GM19455 (cell line): Measurements from ENCODE around the gene CATSPER1.
A peak's percentile ranks its signal among the peaks of the same experiment; 100 is the strongest.

Experiments
- ATAC-seq: cut with Tn5 transposase; IDR thresholded peaks from one replicate; pipeline ENCODE4 v1.9.1; 2021; ENCODE audit not compliant: unreplicated experiment

Gene CATSPER1

DNA sequence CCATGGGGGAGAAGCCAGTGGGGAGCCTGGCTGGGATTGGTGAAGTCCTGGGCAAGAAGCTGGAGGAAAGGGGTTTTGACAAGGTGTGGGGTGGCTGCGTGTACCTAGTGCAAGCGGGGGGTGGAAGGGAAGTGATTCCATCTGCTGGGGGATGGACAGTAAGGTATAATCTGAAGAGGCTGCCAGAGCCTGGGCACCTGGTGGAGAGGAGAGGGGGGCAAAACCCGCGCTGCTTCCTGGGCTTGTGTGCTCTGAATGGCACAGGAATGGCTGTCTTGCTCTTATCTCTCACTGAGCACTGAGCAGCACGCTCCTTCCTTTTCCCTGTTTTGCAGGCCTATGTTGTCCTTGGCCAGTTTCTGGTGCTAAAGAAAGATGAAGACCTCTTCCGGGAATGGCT is 23.0 kb downstream of the CATSPER1 start:
- ATAC-seq, result no peak

DNA sequence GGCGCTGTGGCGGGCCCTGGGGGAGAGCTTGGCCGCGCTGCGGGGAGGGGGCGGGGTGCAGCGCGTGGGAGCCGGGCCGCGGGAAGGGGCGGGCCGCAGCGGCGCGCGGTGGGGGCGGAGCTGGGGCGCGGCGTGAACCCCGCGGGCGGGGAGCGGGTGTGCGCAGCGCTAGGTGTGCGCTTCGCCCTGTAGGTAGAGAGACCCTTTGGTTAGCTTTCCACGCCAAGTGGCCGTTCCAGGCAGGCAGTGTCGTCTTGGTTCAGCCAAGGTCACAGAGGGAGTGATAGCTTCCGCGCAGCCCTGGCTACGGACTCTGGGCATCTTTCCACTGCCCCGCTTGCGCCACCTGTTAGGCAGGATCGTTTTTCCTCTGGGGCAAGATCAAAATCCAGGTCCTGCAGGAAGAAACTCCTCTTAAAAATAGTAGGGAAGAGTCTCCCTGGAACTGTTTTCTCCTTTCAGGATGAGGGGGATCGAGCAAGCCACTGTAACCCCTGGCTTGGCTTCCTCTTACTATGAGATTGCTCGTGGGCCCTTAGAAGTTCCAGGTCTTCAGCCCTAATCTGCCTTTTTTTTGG is 23.5 kb downstream of the CATSPER1 start:
- peak; percentile 44 for ATAC-seq

DNA sequence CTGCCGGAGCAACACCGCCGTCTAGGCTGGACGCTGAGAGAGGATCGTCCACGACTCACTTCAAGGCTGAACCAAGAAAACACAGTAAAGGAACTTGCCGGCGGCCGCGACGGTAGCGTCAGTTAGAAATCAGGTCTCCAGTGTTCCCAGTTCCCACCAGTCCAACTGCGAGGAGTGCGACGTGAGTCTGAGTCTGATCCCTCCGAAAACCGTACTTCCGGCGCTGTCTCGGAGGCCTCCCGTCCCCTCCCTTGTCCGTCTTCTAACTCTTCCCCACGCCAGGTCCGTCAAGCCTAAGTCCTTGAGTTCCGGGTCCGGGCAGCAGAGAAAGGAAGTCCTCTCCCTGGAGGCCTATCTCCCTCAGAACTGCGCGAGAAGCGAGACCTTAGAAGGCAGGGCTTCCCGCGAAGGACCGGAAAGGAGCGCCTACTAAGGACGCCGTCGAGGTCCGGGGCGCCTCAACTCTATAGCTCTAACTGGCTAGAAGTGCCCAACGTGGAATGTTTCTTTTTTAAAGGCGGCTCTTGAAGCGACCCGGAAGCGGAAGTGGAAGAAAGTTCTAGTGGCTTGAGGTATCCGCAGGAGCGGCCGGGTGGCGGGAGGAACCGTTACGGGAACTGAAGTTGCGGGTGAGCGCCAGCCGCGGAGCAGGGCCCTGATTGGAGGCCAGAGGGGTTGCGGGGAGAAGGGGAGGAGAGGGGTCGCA is 24.2 kb downstream of the CATSPER1 start, which contains the start of the genes BANF1 and EIF1AD:
BANF1 (plus strand) TSS at position 562 of the 706 bp plus-strand sequence. CDS start 748 bp downstream, outside the sequence.
EIF1AD (minus strand) TSS at position 216 of the 706 bp plus-strand sequence. CDS start 1,768 bp downstream, outside the sequence.
- peak; percentile 73 for ATAC-seq

DNA sequence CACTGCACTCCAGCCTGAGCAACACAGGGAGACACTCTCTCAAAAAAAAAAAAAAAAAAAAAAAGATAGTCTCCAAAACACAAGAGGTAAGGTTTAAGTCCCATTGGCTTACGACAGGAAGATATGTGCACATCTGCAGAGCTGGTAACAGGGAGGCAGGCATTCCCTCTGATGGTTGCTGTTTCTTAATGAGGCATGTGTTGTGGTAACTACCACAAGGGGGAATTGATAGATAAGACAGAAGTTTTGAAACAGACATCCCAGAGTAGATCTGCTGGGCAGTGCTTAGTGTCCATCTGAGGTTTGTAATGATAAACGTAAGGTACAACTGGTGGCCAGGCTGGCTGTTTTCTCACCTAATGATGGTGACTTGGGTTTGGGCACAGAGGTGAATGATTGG is 29.0 kb downstream of the CATSPER1 start:
- no peak for ATAC-seq

DNA sequence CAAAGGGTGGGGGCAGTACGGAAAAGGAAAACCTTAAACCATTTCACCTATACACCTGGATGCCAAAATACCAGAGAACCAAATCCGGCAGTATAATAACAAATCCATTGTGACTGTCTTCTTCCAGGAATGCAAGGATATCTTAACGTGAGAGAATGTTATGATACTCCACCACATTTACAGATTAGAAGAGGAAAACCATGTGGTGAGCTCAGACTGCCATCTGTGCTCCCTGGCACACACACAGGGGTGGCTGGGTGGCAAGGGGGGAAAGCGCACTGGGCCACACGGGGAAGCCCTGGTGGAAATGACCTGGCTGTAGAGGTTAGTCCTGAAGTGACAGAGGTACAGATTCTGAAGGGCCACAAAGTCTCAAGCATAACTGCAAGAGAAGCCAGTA is 34.2 kb downstream of the CATSPER1 start:
- ATAC-seq, result no peak

DNA sequence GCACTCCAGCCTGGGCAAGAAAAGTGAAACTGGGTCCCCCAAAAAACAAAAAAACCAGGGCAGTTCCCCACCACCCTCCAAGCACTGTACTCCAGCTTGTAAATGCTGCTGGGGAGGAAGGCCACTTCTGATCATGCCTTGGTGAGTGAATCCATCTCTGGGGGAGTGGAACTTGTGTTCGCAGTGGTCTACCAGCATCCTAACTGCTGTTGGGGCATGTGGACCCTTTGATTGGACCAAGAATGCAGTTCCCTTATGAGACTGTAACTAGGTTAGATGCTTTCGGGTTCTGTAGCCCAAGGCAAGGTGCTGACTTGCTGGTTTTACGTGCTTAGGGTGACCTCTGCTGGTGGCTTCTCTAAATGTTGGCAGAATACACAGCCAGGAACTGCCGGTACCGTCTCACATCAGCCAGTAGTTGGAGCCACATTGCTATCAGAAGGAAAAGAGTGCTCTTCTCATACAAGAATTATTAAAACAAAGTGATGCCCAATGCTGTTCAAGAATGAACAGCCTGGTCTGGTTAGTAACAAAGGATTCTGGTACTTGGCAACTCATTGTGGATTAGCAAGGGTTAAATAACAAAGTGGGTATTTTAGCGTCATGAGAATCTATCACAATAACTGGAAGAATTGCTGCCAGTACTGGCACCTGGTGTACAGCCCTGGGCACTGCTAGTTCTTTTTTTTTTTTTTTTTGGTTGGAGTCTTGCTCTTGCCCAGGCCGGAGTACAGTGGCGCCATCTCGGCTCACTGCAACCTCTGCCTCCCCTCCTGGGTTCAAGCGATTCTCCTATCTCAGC is 37.3 kb downstream of the CATSPER1 start:
- peak; percentile 84 for ATAC-seq

DNA sequence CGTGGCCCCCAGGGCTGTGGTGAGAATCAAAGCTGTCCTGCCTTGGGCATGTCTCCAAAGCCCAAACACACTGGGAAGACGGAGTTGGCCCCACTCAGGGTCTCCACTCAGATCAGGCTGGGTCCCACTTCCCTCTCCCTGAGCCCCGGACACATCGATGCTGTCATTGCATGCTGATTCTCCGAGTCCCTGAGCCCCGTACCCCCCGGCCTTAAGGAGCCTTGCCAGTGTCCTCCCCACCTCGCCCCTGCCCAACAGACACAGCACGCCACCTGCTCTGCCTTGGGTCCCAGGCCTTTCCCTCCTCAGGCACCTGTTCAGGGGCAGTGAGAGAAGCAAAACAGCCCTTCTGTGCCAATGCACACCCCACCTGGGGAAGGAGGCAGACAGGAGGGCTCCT is 38.9 kb downstream of the CATSPER1 start:
- ATAC-seq, result no peak

DNA sequence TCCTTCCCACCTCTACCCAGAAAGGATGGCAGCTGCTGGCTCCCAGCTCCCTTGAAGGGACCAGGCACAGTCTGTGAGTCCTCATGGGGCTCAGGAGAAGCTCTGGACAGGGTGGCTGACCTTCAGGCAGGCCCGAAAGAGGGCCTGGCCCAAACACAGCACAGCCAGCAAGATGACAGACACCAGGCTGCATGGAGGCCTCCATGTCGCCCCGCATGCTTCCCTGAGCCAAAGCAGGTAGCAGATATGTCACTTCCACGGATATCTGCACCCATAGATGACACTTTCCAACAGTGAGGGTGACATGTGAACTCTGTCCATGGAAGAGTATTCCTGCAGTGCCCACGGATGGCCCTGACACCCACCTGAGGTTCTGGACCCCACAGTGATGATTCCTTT is 42.7 kb downstream of the CATSPER1 start:
- ATAC-seq, result no peak

DNA sequence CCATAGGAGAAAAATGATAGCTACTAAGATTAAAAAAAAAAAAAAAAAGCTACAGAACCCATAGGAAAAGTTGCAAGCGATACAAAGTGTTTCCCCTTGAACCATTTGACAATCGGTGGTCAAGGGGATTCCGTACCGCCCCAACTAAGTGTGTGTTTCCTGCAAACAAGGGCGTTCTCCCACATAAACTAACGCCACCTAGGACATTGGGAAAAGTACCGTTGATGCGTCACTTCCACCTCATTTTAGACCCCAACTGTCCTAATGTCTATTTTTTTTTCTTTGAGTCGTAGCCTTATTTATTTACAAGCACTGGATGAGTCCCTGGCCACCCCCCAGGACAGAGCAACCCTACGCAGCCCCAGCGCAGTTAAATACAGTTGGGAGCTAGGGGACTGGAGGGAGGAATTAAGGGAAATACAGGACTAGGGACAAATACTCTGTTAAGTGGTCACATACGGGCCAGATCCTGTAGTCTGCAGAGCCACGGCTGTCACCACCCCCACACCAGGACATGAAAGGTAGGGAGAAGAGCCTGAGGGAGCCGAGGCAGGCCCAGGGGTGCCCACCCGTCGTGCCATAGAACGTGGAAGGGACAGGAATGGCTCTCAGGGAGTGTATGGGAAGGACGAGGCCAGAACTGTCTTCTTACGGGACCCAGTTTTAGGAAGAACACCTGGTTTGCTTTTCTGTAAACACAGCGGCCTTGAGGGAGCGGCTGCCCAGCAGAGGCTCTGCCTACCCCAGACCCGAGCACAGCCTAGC is 43.3 kb downstream of the CATSPER1 start:
- ATAC-seq, result no peak

DNA sequence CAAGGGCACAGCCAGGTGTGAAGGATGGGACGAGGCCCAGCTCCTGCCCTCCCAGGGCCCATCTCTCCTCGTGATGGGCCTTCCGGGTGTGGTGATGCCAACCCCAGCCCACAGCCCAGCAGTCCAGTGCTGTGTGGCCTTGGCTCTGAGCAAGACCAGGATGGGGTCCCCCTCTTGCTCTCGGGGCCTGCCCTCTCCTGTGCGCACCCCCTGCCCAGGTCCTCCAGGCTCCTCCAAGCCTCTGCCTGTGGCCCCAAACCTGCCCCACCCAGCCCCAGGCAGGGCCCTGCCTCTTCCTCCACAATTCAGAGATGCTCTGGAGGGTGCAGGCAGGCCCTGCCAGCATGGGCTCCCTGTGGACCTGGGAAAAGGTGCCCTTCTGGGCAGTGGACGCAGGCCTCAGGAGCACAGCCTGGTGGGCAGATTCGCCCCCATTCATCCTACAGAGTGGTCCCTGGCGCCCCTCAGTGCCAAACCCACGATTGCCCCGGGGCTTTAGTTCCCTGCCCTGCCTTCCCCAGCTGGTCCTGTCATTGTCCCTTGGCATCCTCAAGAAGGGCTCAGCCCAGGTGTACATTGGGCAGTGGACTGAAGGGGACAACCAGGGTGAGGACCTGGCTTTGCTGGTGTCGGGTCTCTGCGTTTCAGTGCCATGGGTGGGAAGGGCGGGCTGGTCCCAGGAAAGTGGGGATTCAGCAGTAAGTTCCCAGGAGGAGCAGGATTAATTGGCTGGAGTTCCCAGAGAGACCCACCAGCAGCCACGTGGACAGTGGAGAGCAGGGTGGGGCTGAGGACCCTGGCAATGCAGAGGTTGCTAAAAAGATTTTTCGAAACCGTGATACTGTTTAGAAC is 44.1 kb downstream of the CATSPER1 start:
- ATAC-seq, result no peak

DNA sequence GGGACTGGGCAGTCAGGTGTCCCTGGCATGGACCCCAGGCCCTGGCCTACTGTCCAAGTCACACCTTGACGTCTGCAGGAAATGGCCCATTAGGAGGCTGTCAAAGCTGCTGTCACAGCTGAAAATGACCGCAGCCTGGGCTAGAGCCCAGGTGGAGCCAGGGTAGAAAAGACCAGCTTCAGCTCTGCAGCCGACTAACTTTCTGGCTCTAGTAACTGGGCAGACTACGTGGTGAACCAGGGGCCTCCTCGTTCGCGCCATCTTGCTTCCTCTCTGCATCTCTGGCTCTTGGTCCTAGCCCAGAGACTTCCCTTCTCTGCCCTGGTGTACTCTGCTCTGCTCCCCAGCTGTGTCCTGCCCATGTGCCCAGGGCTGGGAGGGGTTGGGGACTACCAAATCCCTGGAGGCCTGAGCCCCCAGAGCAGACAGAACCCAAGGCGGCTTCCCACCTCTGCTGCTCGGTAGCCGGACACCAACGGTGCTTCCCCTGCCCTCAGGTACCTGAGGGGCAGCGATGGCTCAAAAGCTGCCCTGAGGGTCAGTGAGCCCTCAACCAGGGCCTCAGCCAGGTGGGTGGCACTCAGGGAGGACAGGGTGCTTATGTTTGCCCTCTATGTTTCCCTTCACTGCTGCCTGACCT is 45.1 kb downstream of the CATSPER1 start:
- ATAC-seq, result no peak

DNA sequence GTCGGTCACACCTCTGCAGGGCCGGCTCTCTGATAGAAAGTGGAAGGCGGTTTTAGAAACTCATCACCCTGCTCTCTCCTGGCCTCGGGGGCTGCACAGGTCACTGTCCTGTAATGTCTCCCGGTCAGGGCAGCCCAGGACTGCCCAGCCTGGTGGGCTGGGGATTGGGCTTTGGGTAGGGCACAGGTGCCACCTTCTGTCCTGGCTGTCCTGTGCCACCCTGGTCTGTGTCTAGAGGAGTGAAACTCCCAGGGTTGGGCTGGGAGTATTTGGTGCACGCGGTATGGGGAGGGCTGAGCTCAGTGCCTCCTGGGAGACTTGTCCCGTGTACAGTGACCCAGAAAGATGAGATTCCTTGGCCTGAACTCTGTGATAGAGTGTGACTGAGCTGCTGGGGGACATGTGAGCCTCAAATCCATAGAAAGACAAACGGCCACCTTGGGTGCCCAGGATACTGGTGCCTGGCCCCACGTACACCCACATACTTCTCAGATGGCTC is 47.0 kb downstream of the CATSPER1 start:
- ATAC-seq, result no peak

DNA sequence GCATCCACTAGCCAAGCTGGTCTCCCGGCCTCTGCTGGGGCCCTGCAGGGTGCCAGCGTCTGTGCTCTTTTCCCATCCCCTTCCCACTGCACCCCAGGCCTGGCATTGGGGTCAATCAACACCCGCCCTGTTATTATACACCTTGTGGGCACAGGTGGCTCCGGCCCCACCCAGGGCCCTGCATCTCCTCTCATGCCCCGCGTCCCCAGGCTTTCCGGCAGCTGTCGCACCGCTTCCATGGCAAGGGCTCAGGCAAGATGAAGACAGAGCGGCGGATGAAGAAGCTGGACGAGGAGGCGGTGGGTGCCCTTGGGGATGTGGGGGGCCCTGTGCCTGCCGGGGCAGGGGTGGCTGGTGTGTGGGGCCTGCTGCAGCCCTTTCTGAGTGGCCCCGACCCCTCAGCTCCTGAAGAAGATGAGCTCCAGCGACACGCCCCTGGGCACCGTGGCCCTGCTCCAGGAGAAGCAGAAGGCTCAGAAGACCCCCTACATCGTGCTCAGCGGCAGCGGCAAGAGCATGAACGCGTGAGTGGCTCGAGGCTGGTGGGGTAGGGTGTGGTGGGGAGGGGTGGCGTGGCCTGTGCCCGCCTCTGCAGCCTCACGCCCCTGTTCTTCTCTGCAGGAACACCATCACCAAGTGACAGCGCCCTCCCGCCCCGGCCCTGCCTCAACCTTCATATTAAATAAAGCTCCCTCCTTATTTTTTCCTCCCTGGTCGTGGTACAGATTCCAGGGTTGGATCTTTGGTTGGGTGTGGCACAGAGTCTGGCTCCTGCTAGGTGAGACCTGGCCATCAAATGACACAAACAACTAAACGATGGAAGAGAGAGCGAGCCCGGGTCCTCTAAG is 47.7 kb downstream of the CATSPER1 start:
- no peak for ATAC-seq

DNA sequence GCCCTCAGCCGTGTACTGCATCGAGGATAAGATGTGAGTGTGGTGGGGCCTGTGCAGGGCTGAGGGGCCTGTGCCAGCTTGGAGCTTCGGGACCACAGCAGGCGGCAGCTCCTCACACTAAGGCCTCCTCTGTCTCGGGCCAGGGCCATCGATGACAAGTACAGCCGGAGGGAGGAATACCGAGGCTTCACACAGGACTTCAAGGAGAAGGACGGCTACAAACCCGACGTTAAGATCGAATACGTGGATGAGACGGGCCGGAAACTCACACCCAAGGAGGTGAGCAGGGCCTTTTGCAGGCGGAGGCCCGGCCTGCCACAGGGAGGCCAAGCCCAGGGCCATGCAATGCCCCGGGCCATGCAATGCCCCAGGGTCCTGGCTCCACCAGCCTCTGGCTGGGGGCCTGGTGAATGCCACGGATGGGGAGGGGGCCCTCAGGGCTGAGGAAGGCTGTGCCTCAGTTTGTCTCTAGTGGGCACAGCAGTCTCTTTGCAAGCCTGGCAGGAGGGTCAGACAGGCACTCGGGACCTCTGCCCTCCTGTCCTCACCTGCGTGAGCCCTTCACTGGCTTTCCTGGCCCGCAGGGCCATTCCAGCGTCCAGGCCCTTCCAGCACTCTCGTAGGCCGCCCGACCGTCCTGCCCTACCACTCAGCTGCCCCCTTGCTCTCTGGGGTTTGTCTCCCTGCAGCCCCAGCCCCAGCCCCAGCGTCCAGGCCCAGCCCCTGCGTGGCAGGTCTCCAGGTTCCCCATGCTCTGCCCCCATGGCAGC is 48.5 kb downstream of the CATSPER1 start:
- ATAC-seq, result no peak

DNA sequence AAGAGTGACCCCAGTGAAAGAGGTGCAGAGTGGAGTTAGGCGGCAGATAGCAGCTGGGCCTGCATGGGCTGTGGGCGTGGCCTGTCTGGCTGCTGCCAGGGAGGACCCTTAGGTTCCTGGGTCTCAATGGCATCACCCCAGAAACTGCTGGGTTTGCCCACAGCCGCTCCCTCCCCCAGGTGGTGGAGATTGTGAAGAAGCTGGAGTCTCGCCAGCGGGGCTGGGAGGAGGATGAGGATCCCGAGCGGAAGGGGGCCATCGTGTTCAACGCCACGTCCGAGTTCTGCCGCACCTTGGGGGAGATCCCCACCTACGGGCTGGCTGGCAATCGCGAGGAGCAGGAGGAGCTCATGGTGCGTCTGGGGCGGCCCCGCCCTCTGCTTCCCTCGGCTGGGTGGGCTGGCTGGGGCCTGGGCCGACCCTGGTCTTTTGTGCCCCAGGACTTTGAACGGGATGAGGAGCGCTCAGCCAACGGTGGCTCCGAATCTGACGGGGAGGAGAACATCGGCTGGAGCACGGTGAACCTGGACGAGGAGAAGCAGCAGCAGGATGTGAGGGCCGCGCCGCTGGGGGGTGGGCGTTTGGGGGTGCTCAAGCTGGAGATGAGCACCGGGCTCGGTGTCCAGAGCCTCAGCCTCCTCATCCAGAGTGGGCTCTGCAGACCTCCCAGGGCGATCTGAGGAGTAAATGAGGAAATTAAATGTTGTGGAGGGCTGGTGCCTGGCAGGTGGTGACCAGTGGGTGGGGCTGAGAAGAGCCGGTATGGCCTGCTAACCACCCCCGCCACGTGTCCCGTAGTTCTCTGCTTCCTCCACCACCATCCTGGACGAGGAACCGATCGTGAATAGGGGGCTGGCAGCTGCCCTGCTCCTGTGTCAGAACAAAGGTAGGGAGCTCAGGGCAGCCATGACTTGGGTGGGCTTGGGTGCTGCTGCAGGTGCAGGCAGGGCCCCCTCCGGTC is 49.8 kb downstream of the CATSPER1 start:
- no peak for ATAC-seq

DNA sequence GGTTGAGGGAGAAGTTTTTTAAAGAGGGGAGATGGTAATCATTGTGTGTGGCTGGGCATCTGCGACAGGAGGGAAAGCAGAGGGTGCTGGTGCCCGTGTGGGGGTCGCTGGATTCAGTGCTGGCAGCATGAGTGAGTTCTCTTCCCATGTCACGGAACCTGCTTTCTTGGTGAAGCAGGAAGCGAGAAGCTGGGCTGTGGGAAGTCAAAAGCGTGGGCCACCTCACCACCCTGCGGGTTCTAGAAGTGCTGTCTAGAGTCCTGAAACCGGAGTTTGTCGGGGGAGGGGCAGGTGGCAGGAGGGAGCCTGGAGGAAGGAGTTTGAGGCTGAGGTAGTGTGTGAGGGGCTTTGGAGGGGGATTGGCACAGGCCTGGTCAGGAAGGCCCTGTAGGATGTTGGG is 50.5 kb downstream of the CATSPER1 start:
- no peak for ATAC-seq
